GM19455 (cell line): ENCODE data around the gene GAS6.
"Not testable (repeated sequence)": the region's sequence is repeated elsewhere in the genome, so short reads cannot be mapped to it uniquely, and the experiment has no call there.

Source experiments
- ATAC-seq: cut with Tn5 transposase; IDR thresholded peaks from one replicate; pipeline ENCODE4 v1.9.1; 2021; ENCODE audit not compliant: unreplicated experiment

GAS6 gene

DNA sequence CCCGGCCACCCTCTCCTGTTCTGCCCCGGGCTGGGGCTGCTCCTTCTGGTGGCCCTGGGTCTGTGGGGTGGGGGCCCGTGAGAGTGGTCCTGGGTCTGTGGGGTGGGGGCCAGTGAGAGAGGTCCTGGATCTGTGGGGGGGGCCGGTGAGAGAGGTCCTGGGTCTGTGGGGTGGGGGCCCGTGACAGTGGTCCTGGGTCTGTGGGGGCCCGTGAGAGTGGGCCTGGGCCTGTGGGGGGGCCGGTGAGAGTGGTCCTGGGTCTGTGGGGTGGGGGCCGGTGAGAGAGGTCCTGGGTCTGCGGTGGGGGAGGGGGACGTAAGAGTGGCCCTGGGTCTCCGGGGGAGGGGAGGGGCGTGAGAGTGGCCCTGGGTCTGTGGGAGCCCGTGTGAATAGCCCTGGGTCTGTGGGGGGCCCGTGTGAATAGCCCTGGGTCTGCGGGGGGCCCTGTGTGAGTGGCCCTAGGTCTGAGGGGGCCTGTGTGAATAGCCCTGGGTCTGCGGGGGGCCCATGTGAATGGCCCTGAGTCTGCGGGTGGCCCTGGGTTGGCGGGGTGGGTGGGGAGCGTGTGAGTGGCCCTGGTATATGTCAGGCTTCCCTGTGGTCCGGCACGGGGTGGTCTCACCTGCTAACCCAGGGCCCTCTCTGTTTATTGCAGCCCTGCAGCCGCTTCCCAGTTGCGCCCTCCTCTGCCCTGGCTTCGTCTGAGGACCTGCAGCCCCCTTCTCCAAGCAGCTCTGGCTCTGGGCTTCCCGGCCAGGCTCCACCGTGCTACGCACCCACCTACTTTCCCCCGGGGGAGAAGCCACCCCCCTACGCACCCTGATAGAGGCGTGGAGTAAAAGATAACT lies 52.6 kb downstream of the GAS6 start:
- ATAC-seq, result no peak

DNA sequence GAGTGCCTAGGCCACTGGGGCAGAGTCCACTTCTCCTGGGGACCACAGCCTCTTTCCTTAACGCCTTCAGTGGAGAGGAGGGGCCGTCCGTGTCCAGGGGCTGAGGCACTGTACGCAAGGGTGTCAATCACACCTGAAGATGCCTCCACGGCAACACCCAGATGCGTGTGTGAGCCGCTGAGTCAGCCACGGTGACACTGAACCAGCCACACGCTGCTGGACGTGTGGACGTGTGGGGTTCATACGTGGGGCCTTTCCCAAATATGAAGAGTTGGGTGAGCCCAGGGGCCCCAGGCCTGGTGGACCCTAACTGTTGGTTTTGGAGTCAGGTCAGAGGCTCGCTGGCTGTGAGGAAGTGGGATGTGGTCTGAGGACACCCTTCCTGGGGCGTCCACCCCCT lies 53.2 kb downstream of the GAS6 start:
- no peak for ATAC-seq

DNA sequence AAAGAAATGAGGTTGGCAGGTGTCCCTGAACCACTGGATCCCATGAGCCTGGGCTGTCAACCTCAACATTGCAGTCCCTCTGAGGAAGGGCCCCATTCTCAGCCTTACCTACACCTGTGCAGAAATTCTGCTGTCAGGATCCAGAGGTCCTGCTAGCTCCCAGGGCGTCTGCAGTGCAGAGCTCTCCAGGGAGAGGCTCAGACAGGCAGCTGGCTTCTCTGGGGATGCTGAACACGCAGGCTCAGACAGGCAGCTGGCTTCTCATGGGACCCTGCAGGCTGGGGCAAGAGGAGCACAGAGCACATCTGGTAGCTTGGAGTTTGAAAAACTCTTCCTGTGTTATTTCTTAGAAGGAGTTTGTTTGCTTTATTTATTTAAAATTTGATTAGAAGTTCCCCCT lies 53.9 kb downstream of the GAS6 start:
- no peak for ATAC-seq

DNA sequence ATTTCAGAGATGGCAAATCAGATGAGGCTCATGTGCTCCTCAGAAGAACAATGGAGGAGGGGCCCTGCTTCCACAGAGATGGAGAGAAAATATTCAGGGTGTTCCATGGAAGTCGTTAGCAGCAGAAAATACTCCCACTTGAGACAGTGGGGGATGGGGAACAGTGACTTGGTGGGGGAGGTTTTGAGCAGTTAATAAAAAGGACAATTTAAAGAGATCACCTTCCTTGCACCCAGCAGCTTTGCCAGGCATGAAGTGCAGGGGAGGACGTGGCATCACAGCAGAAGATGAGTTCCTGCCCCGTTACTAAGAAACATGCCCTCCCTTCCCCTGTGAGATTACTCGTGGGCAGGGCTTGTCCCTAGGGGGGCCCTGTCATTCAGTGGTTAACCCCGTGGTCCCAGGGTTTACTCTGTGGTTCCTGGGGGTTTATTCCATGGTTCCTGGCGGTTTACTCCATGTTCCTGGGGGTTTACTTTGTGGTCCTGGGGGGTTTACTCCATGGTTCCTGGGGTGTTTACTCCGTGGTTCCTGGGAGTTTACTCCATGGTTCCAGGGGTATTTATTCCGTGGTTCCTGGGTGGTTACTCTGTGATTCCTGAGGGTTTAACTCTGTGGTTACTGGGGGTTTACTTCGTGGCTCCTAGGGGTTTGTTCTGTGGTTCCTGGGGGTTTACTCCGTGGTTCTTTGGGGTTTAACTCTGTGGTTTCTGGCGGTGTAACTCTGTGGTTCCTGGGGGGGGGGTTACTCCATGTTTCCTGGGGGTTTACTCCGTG lies 55.6 kb downstream of the GAS6 start:
- ATAC-seq, result no peak

DNA sequence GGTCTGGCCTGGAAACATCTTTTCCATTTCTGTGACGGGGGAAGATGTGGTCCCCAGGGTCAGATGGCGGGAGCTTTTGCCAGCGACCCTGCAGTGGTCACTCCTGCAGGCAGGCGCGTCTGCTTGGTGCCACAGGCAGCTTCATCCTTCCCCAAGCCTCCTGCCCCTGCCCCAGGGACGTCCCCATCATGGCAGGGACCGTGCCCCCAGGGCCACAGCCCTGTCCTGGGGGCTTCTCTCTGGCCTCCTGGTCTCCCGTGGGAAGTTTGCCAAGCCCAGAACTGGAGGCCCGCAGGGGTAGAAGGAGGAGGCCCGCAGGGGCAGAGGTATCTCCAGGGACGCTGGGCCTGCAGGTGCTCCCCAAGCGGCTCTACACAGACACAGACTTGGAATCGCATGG lies 57.4 kb downstream of the GAS6 start:
- no peak for ATAC-seq

DNA sequence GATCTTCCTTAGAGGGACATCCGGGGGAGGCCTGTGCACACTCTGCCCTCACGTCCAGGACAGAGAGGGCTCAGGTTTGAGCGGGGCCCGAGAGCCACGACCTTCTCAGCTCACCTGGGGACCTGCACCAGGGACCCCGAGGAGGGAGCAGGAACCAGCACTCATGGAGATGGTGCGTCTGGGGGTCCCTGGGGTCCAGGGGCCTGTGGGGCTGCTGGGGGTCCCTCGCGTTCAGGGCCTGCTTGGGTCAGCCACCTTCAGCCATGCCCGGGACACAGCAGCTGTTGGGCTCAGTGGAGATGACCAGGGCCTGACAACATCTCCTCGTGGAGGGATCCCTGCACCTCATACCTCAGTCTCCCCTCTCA lies 57.8 kb downstream of the GAS6 start:
- no peak for ATAC-seq

DNA sequence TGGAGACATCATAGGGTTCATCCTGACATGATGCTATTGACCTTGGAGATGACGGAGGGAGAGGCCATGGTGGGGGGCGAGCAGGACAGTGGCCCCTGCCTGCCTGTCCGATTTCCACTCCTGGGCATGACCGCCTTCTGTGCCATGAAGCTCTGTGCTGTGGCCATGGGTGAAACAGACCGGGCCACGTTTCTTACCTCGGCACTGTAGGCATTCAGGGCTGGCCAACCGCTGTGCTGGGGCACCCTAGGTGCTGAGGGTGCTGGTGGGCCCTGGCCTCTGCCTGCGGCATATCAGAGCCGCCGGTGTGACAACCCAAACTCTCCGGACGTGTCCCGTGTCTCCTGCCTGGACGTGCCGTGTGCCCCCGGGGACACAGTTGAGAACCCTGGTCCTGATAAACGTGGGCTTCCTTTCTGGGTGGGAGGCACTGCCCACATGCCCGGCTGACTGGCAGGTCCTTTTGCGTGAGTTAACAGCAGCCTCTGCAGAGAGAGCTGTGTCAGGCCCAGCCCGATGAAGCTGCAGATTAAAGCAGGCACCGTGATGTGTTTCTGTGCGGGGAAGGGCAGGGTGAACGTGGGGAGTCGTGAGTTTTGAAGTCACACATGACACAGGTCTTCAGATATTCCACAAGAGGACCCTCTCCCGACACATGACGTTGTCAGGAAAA lies 58.3 kb downstream of the GAS6 start:
- no peak for ATAC-seq

DNA sequence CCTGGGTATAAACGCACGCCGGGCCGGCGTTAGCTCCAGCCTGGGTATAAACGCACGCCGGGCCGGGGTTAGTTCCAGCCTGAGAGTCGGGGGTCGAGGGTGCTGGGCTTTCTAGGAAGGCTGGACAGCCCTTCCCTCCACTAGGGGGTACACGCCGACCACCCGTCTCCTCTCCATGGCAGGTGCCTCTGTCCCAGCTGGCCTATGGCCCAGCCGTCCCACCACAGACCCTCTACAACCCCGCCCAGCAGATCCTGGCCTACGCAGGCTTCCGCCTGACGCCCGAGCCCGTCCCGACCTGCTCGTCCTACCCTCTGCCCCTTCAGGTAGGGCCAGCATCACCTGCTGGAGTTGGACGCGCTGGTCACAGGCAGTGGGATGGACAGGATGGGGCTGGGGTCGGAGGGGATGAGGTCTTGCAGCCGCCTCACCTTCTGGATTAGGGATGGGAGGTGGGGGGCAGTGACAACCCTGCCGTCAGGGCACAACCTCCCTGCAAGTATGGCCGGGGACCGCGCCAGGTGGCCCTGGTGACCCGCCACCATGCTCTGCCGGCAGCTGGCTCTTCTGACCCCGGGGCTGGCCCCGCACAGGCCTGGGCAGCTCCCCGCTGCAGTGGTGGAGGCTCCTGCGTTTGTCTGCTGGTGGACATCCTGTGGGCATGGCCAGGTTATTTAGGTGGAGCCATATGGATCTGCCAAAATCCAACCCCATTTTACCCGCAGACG lies 59.0 kb downstream of the GAS6 start:
- no peak for ATAC-seq

DNA sequence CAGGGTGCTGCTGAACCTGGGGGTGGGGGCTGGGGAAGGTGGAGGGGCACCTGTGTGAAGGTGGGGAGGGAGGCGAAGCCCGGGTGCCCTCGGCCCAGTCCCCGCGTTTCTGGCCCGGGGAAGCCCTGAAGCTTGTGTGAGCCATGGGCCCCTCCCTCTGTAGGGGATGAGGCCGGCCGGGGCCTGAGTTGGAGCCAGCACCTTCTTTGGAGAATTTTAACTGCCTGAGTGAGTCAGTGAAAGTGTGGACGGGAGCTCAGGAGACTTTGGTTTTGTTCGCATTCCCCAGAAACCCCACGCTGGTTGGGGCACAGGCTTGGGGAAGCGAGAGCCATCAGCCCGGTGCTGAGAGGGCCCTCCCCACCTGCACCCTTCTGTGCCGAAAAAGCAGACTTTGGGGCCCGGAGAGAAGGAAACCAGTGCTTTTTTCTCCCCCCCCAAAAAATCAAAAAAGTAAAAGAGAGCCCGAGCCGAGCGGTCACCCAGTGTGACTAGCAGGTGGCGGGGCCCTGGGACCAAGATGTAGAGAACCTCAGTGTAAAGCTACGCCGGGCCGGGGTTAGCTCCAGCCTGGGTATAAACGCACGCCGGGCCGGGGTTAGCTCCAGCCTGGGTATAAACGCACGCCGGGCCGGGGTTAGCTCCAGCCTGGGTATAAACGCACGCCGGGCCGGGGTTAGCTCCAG lies 59.7 kb downstream of the GAS6 start:
- ATAC-seq, result no peak

DNA sequence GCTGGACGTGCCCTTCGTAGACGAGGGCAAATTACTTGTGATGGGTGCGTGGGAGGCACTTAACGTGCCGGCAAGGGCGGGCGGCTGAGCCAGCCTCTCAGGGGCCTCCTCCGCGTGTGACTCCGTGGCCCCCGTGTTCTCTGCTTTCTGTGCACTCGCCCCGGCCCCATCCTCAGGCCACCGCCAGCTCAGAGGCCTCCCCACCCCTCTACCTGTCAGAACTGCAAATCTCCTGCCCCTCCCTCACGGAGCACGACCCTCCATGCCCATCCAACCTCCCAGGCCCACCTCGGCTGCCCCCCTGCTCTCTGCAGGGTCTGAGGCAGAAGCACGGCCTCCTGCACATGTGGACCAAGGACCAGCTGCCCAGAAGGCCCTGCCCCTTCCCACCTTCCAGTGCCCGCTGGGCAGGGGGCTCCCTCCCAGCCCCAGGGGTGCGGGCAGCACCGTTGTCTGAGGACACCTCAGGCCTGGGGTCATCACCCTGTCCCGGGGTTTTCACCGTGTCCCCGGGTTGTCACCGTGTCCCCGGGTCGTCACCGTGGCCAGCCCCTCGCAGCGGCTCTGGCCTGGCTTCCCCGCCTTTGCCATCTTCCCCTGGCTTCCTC lies 60.4 kb downstream of the GAS6 start:
- no peak for ATAC-seq

DNA sequence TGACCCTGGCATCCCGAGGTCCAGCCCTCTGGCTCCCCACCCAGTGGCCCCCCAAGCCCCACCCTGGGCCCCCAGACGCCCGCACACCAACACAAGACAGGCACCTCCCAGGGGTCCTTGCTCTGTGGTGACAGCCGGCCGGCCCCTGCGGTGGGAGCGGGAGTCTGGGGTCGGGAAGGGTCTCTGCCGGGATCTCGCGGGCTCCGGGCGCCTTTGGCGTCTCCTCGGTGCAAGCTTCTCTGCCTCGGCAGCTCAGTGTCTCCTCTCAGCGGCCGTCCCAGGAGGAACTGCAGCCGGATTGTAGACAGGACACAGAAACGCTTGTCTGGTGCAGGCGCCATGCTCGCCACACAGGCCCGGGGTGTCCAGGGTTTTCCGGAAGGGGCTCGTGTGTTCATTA lies 61.1 kb downstream of the GAS6 start:
- ATAC-seq, result no peak

DNA sequence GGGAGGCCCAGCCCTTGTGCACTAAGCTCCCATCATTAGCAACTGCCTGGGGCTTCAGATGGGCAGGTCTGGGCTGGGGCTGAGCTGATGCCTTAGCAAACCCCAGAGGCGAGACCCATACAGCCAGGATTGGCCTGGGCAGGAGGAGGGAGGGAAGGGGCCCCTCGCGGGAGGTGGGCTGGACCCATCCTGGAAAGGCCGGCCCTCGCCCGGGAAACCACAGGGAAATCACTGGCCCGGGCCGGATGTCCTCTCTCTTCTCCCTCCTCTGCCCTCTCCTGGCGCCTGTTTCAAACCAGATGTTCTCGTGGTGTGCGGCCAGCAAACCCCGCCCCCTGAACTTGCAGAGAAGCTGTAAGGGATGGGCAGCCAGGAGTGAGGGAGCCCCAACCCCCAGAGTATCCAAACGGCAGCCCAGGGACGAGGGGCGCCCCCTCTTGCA lies 61.8 kb downstream of the GAS6 start:
- ATAC-seq, result no peak

DNA sequence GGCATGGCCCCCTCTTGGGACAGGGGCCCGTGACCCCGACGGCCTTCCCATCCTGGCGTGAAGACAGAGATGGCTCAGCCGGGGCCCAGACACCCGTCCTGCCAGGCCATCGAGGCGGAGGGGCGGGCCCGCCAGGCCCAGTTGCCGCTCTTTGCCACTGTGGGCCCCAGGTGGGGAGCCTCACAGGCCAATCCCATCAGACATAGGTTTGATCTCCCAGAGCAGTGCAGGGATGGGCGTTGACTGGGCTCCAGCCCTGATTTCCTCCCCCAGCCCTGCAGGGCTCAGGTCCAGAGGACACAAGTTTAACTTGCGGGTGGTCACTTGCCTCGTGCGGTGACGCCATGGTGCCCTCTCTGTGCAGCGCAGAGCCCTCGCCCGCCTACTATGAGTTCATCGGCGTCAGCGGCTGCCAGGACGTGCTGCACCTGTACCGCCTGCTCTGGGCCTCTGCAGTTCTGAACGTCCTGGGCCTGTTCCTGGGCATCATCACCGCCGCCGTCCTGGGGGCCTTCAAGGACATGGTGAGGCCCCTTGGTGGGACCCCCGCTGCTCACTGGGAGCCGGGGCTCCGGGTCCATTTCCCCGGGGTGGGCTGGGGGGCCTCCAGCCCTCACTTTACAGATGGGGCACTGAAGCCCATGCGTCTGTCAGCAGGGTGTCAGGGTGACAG lies 62.5 kb downstream of the GAS6 start:
- no peak for ATAC-seq

DNA sequence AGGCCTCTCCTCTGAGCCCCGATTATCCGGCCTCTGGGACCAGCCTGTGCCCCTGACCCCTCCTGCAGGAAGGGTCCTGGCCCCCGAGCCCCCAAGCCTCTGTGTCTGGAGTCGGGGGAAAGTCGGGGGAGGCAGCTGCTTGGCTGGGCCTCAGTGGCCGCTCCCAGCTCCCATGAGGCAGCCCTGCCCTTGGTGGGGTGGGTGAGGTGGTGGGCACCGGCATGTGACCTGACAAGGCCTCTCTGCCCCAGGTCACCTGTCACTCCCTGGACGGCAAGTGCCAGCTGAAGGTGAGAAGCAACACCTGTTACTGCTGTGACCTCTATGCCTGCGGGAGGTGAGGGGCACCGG lies 63.3 kb downstream of the GAS6 start:
- ATAC-seq, result no peak

DNA sequence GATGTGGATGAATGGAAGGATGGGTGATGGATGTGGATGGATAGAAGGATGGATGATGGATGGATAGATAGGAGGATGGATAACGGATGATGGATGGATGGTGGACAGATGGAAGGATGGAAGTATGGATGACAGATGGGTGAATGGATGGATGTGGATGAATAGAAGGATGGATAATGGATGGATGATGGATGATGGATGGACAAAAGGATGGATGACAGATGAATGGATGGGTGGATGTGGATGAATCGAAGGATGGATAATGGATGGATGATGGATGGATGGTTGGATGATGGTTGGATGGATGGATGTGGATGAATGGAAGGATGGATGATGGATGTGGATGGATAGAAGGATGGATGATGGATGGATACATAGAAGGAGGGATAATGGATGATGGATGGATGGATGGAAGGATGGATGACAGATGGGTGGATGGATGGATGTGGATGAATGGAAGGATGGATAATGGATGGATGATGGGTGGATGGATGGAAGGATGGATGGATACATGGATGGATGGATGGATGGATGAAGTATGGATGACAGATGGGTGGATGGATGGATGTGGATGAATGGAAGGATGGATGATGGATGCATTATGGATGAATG lies 65.6 kb downstream of the GAS6 start:
- no peak for ATAC-seq

DNA sequence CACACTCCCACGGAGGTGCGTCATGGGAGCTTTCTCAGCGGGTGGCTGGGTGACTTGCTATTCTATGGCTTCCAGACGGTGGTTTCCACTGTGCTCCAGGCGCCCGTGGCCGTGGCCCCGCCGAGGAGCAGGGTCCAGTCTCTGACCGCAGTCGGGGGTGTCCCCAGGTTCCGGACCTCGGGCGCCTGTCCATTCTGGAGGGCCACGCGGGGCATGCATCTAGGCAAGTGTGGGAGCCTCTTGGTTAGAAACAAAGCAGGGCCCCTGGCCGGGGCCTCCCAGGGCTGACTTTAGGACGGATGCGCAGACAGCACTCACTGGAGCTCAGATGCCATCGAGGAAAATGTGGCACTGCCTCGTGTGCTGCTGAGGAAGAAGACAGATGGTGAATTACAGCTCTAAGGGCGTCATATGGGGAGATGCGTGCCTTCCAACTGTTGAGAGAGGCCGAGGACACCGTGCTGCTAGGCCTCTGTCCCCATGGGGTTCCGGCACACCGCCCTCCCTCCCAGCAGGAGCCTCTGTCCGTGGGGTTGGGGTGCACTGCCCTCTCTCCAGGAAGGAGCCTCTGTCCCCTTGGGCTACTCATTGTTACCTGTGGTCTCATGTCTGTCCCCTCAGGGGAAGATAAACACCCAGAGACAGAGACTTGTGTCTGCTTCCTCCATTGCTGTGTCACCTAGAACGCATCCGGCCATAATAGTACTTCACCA lies 66.8 kb downstream of the GAS6 start:
- no peak for ATAC-seq

DNA sequence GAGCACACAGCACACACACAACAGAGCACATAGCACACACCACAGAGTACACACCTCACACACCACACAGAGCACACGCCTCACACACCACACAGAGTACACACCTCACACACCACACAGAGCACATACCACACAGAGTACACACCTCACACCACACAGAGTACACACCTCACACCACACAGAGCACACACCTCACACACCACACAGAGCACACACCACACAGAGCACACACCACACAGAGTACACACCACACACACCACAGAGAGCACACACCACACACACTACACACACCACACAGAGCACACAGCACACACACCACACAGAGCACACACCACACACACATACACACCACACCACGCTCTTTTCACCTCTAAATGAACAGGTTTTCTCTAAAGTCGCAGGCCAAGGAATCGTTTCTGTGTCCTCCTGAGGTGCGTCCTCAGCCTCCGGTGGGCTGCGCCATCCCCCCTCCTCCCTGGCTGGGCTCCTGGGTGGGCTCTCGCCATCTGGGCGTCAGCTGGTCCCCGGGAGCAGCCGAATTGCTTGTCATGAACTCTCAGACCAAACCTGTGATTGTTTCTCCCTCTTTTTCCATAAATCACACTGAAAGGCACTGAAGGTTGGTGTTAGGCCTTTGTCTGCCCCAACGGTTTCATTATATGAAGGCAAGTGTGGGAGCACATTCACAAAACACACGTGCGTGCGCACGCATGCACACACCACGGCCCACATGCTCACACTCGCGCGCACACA lies 67.5 kb downstream of the GAS6 start:
- ATAC-seq, result no peak

DNA sequence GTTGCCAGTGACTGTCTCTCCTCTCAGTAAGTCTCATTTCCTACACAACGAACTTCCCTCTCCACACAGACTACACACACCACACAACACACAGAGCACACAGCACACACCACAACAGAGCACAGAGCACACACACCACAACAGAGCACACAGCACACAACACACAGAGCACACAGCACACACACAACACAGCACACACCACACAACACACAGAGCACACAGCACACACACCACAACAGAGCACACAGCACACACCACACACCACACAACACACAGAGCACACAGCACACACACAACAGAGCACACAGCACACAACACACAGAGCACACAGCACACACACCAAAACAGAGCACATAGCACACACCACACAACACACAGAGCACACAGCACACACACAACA lies 68.5 kb downstream of the GAS6 start:
- ATAC-seq, result not testable (repeated sequence)
